Gastrocnemius medialis (tissue), 4 donors: ENCODE data around the gene SIL1. TPM values are rescaled to one million over a fixed set of nuclear protein-coding genes. Genes with fewer than 3 reads are reported as not detected.
A peak's percentile ranks its signal among the peaks of the same experiment; 100 is the strongest.

ENCODE experiments used
- ATAC-seq, 2 donors: fragments of 150-250 bp; one replicate each; pipeline ENCODE4 v1.9.1; 2016
- DNase-seq, 2 donors: peaks; one replicate each; pipeline ENCODE4 v3.0.0-alpha.2; 2019
- H3K27ac ChIP-seq, 4 donors: fragments of 200-600 bp; sonication (generic); 1 replicate in 1 of 4; 2 replicates in 3 of 4; pipeline ENCODE4 v1.5.1; 2016 to 2018; ENCODE audit warnings: mild to moderate bottlenecking in 2 of 4, moderate library complexity in 1 of 4
- H3K27me3 ChIP-seq, 3 donors: fragments of 200-600 bp; sonication (generic) in 2 of 3; 1 replicate in 1 of 3; 2 replicates in 2 of 3; pipeline versions ENCODE4 v1.5.1 to v1.6.0; 2016 to 2019; ENCODE audit warnings: mild to moderate bottlenecking in 1 of 3, moderate library complexity in 1 of 3
- H3K36me3 ChIP-seq, 2 donors: fragments of 200-600 bp; sonication (generic) in 1 of 2; one replicate each; pipeline ENCODE4 v1.5.1; 2017 to 2018
- H3K4me1 ChIP-seq, 2 donors: fragments of 200-600 bp; sonication (generic) in 1 of 2; one replicate each; pipeline ENCODE4 v1.5.1; 2016 to 2017; ENCODE audit warnings: mild to moderate bottlenecking in 2 of 2
- H3K4me3 ChIP-seq, 4 donors: fragments of 200-600 bp; sonication (generic) in 3 of 4; 1 replicate in 1 of 4; 2 replicates in 3 of 4; pipeline ENCODE4 v1.5.1; 2016 to 2019; ENCODE audit warnings: mild to moderate bottlenecking in 2 of 4
- H3K9me3 ChIP-seq, 3 donors: fragments of 200-600 bp; sonication (generic) in 2 of 3; 1 replicate in 1 of 3; 2 replicates in 2 of 3; pipeline ENCODE4 v1.5.1; 2016 to 2019
- CTCF ChIP-seq, 5 experiments: fragments of 450-650 bp in 3 of 5; fragments of 200-600 bp in 2 of 5; sonication (generic) in 2 of 5; IDR thresholded peaks in 4 of 5; conservative IDR thresholded peaks in 1 of 5; 1 replicate in 4 of 5; 2 replicates in 1 of 5; pipeline ENCODE4 v1.5.1; 2016 to 2019; ENCODE audit warnings: antibody characterized with exemption in 5 of 5, mild to moderate bottlenecking in 3 of 5, moderate library complexity in 3 of 5
- POLR2A ChIP-seq, 2 donors: fragments of 450-650 bp; IDR thresholded peaks; one replicate each; pipeline ENCODE4 v1.6.1; 2017; ENCODE audit warnings: antibody characterized with exemption in 2 of 2, mild to moderate bottlenecking in 2 of 2, moderate library complexity in 2 of 2
- in situ Hi-C, 4 donors: fragments of 200-750 bp; cut with MboI; loops; one replicate each; pipeline versions ENCODE4 v1.15.0 to v1.8.0; 2017; ENCODE audit warnings: low sequenced_read_pairs in 4 of 4
- intact Hi-C: fragments of 100-400 bp; cut with DNase I; formaldehyde crosslinking; loops from one replicate; pipeline ENCODE4 v1.15.1; 2023; ENCODE audit warnings: low total_unique reads
- total RNA-seq, 4 donors: library from RNA; depleted of rRNA; stranded (reverse); fragments of >200 nt; gene quantifications; one replicate each; pipeline versions ENCODE4 v1.1.0 to v1.2.3, GENCODE V29; 2016

SIL1 gene
- total RNA-seq, 4 donors from 2014 or later, result 36.6 to 52.6 (median 48.2) TPM

- H3K27ac ChIP-seq, result no peak overlapping the region
- no peaks in the 10 kb centered on the region for H3K9me3 ChIP-seq
- no peak for ATAC-seq
- H3K4me1 ChIP-seq, result peaks cover 35 to 47% of the 10 kb centered on the region in 2 donors
- H3K36me3 ChIP-seq, result no peaks in the 10 kb centered on the region
- no peak for DNase-seq
- no peaks in the 10 kb centered on the region for H3K27me3 ChIP-seq
- in situ Hi-C loops (no loop called here), intact Hi-C loops (no loop called here)
- TF ChIP-seq CTCF (IDR thresholded peaks at IDR 0.05 in 4 of 5, conservative IDR thresholded peaks at IDR 0.05 in 1 of 5) (no peak), POLR2A (IDR thresholded peaks at IDR 0.05) (no peak)
- no peak overlapping the region for H3K4me3 ChIP-seq
These were observed 89.9 kb downstream of the SIL1 start for GRCh38 chr5:139108063-139108824.

GRCh38 chr5:139105621-139106071 is 92.5 kb downstream of the SIL1 start:
- no peak for DNase-seq
- TF ChIP-seq CTCF (IDR thresholded peaks at IDR 0.05 in 4 of 5, conservative IDR thresholded peaks at IDR 0.05 in 1 of 5) (no peak), POLR2A (IDR thresholded peaks at IDR 0.05) (no peak)
- in situ Hi-C loops (no loop called here), intact Hi-C loops (no loop called here)
- Histone ChIP-seq H3K4me3 (peak overlapping the region in 1 of 4 donors; percentile 10), H3K4me1 (peaks cover 35 to 56% of the 10 kb centered on the region in 2 donors), H3K27ac (peak overlapping the region; percentile 24 to 72 (median 52)), H3K9me3 (no peaks in the 10 kb centered on the region), H3K27me3 (no peaks in the 10 kb centered on the region), H3K36me3 (no peaks in the 10 kb centered on the region)
- ATAC-seq, result peak in 1 of 2 donors; percentile 25

- peak; percentile 69 to 76 for ATAC-seq
- H3K4me3 ChIP-seq, result no peak overlapping the region
- H3K27ac ChIP-seq, result peak overlapping the region; percentile 24 to 72 (median 64)
- H3K27me3 ChIP-seq, result no peaks in the 10 kb centered on the region
- H3K4me1 ChIP-seq, result peaks cover 35 to 60% of the 10 kb centered on the region in 2 donors
- DNase-seq, result peak; percentile 45 to 69
- in situ Hi-C loops, result no loop called here
- intact Hi-C loops, result no loop called here
- no peaks in the 10 kb centered on the region for H3K36me3 ChIP-seq
- H3K9me3 ChIP-seq, result no peaks in the 10 kb centered on the region
- TF ChIP-seq CTCF (IDR thresholded peaks at IDR 0.05 in 4 of 5, conservative IDR thresholded peaks at IDR 0.05 in 1 of 5), result no peak
- TF ChIP-seq POLR2A (IDR thresholded peaks at IDR 0.05), result no peak
These were observed 93.4 kb downstream of the SIL1 start for GRCh38 chr5:139104577-139105276.

GRCh38 chr5:139103762-139104161 is 94.4 kb downstream of the SIL1 start:
- Histone ChIP-seq H3K36me3 (no peaks in the 10 kb centered on the region), H3K27ac (peak overlapping the region in 1 of 4 donors; percentile 72), H3K4me3 (no peak overlapping the region), H3K9me3 (no peaks in the 10 kb centered on the region), H3K4me1 (peaks cover 35 to 62% of the 10 kb centered on the region in 2 donors), H3K27me3 (no peaks in the 10 kb centered on the region)
- no peak for DNase-seq
- intact Hi-C loops, result no loop called here
- TF ChIP-seq CTCF (IDR thresholded peaks at IDR 0.05 in 4 of 5, conservative IDR thresholded peaks at IDR 0.05 in 1 of 5) (no peak), POLR2A (IDR thresholded peaks at IDR 0.05) (no peak)
- ATAC-seq, result no peak
- in situ Hi-C loops, result no loop called here
